Kidney (tissue), 14 donors: Measurements from ENCODE around the gene CTNNA2. TPM values are rescaled to one million over a fixed set of nuclear protein-coding genes. Genes with fewer than 3 reads are reported as not detected.

ENCODE experiments used
- DNase-seq, 5 donors: peaks; one replicate each; pipeline ENCODE4 v3.0.0-alpha.2; 2013 to 2020
- FAIRE-seq: peaks from 2 replicates; lab custom pipeline; 2012; peaks lifted over from hg19 to GRCh38; lab: Jason Lieb, UNC
- H3K27ac ChIP-seq, 2 donors: one replicate each; pipeline ENCODE4 v1.7.0; 2013; ENCODE audit warnings: low read depth in 2 of 2, low read length in 2 of 2, inconsistent platforms in 1 of 2
- H3K27me3 ChIP-seq: one replicate; pipeline ENCODE4 v1.7.1; 2013; ENCODE audit warnings: low read length, inconsistent platforms; ENCODE audit not compliant: control insufficient read depth, insufficient read depth
- H3K36me3 ChIP-seq, 3 donors: one replicate each; pipeline versions ENCODE4 v1.7.0 to v1.7.1; 2013; ENCODE audit warnings: low read length in 3 of 3, control low read depth in 1 of 3, inconsistent platforms in 1 of 3; ENCODE audit not compliant: insufficient read depth in 3 of 3, control insufficient read depth in 2 of 3
- H3K4me1 ChIP-seq, 3 donors: one replicate each; pipeline versions ENCODE4 v1.7.0 to v1.7.1; 2013; ENCODE audit warnings: low read length in 3 of 3, inconsistent platforms in 1 of 3, low read depth in 1 of 3; ENCODE audit not compliant: control insufficient read depth in 2 of 3, insufficient read depth in 2 of 3
- H3K4me3 ChIP-seq, 3 donors: one replicate each; pipeline versions ENCODE4 v1.7.0 to v1.8.1; 2013; ENCODE audit warnings: low read length in 3 of 3, control low read depth in 1 of 3, inconsistent platforms in 1 of 3
- H3K9ac ChIP-seq, 3 donors: one replicate each; pipeline versions ENCODE4 v1.7.0 to v1.7.1; 2013; ENCODE audit warnings: low read length in 3 of 3, control low read depth in 1 of 3, inconsistent platforms in 1 of 3
- H3K9me3 ChIP-seq, 3 donors: one replicate each; pipeline versions ENCODE4 v1.7.0 to v1.7.1; 2013; ENCODE audit warnings: low read length in 3 of 3, control low read depth in 1 of 3, inconsistent platforms in 1 of 3; ENCODE audit not compliant: control insufficient read depth in 2 of 3, insufficient read depth in 1 of 3
- intact Hi-C: fragments of 100-400 bp; cut with DNase I; formaldehyde crosslinking; loops from one replicate; pipeline ENCODE4 v1.11.1; 2022
- polyA plus RNA-seq: library from polyadenylated mRNA; stranded (reverse); fragments of 350-450 nt; fragmentation: Illumina TruSeq; extraction: RNeasy Lipid Tissue Mini Kit (QIAGEN cat#74804); gene quantifications from one replicate; pipeline ENCODE4 v1.2.3, GENCODE V29; 2014; ENCODE audit warnings: low read depth, low replicate concordance; ENCODE audit not compliant: insufficient read depth
- total RNA-seq: library from RNA; stranded (reverse); fragmentation: NEBNext Ultra II Directional; extraction: Animal tissue kit (Norgen Biotek cat#: 25700); gene quantifications from one replicate; pipeline ENCODE4 v1.2.1, GENCODE V29; 2021
- TF ChIP-seq, protein P1 (sequence below): IDR thresholded peaks from 3 replicates; pipeline ENCODE4 v1.5.1; 2012; ENCODE audit warnings: mild to moderate bottlenecking, moderate library complexity, borderline replicate concordance; ENCODE audit not compliant: insufficient read depth; ENCODE audit errors: extremely low read depth
- donor health status: control.
- donor health status: control.
- donor health status: control.
- donor health status: control.
- donor health status: control.
- donor health status: DM: yes; HTN: yes; CAD: no.
- donor health status: Normal renal cell carcinoma (clear cell type).

The CTNNA2 gene
- total and polyA plus RNA-seq, 2 donors from 2014 or later: 0.47 TPM; not detected in 1

DNA sequence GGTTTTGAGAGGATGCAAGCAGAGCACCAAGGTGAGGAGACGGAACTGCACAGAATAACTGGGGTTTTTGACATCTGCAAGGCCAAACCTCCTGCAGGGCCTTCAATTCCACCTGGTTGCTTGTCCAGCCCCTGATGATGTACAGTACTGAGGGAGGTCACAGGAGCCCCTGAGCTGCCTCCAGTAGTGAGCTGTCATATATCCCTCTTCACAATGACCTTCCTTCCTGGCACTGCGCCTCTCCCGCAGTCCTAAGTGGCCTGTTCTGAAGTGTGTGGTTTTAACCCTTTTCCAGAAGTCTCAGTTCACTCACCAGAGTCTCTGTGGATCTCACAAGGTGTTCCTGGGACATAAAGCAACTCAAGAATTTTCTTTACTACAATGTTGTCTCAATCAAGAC lies 746.4 kb downstream of the CTNNA2 start:
- H3K9me3 ChIP-seq: no peaks in the 10 kb centered on the region
- TF ChIP-seq, protein P1, sequence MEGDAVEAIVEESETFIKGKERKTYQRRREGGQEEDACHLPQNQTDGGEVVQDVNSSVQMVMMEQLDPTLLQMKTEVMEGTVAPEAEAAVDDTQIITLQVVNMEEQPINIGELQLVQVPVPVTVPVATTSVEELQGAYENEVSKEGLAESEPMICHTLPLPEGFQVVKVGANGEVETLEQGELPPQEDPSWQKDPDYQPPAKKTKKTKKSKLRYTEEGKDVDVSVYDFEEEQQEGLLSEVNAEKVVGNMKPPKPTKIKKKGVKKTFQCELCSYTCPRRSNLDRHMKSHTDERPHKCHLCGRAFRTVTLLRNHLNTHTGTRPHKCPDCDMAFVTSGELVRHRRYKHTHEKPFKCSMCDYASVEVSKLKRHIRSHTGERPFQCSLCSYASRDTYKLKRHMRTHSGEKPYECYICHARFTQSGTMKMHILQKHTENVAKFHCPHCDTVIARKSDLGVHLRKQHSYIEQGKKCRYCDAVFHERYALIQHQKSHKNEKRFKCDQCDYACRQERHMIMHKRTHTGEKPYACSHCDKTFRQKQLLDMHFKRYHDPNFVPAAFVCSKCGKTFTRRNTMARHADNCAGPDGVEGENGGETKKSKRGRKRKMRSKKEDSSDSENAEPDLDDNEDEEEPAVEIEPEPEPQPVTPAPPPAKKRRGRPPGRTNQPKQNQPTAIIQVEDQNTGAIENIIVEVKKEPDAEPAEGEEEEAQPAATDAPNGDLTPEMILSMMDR: no peak
- DNase-seq: no peak
- H3K4me1 ChIP-seq: no peaks in the 10 kb centered on the region
- no peak for FAIRE-seq
- intact Hi-C loops: no loop called here
- no peak overlapping the region for H3K9ac ChIP-seq
- H3K4me3 ChIP-seq: no peak overlapping the region
- no peaks in the 10 kb centered on the region for H3K27me3 ChIP-seq
- no peaks in the 10 kb centered on the region for H3K36me3 ChIP-seq
- no peak overlapping the region for H3K27ac ChIP-seq

DNA sequence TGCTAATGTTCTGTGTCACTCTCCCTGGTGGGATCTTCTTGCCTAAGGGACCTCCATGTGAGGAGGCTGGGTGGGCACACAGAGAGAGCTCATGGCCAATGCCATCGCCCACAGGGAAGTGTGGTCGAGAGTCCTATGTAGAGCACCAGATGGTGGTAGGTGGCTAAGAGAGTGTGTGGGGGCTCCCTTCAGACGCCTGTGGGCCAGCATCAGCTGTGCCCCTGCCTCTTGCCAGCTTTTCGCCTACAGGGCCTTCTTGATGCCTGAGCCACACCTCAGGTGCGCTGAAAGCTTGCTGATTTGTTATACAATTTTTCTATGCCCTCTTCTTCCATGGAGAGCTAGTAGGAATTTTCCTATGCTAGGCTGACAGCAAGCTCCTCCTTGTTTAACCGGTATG lies 753.4 kb downstream of the CTNNA2 start:
- intact Hi-C loops: no loop called here
- Histone ChIP-seq H3K27ac (no peak overlapping the region), H3K9me3 (no peaks in the 10 kb centered on the region), H3K27me3 (no peaks in the 10 kb centered on the region), H3K4me3 (no peak overlapping the region), H3K36me3 (no peaks in the 10 kb centered on the region), H3K4me1 (no peaks in the 10 kb centered on the region), H3K9ac (no peak overlapping the region)
- no peak for FAIRE-seq
- no peak for DNase-seq
- TF ChIP-seq, protein P1: no peak

DNA sequence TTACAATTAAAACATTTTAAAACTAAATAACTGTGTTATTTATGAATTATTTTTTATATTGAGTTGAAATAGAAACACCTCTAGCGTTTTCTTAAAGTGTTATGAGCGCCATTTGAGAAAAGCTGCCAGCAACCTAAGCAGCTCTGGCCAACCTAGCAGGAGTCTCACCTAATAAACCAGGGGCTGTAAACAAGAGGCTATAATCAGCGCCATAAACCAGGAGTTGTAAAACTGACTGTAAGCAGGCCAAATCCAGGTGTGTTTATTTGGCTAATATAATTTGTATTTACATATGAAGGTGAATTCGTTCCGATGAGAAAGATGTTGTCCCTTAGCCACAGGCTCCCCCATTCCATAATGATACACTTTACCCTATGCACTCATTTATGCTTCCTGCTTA lies 757.0 kb downstream of the CTNNA2 start:
- no peaks in the 10 kb centered on the region for H3K9me3 ChIP-seq
- no peak for FAIRE-seq
- no peak for DNase-seq
- intact Hi-C loops: no loop called here
- no peaks in the 10 kb centered on the region for H3K36me3 ChIP-seq
- TF ChIP-seq, protein P1: no peak
- H3K27me3 ChIP-seq: no peaks in the 10 kb centered on the region
- H3K9ac ChIP-seq: no peak overlapping the region
- H3K4me3 ChIP-seq: no peak overlapping the region
- H3K27ac ChIP-seq: no peak overlapping the region
- H3K4me1 ChIP-seq: no peaks in the 10 kb centered on the region

GRCh38 chr2:80280598-80280997 lies 767.7 kb downstream of the CTNNA2 start:
- Histone ChIP-seq H3K4me3 (no peak overlapping the region), H3K36me3 (no peaks in the 10 kb centered on the region), H3K4me1 (no peaks in the 10 kb centered on the region), H3K9me3 (no peaks in the 10 kb centered on the region), H3K9ac (no peak overlapping the region), H3K27me3 (no peaks in the 10 kb centered on the region), H3K27ac (no peak overlapping the region)
- intact Hi-C loops: no loop called here
- FAIRE-seq (no peak), DNase-seq (no peak)
- TF ChIP-seq, protein P1: no peak
